Activated naive CD8-positive, alpha-beta T cell treated with anti-CD3 and anti-CD28 coated beads, Interleukin-2, amount 50 U/mL, for 16 hours (primary cell): Measurements from ENCODE around the gene TMEM208.

Source experiments
- DNase-seq: peaks from one replicate; pipeline ENCODE4 v3.0.0-alpha.2; 2020; ENCODE audit warnings: low read depth, low spot score

TMEM208 gene

DNA sequence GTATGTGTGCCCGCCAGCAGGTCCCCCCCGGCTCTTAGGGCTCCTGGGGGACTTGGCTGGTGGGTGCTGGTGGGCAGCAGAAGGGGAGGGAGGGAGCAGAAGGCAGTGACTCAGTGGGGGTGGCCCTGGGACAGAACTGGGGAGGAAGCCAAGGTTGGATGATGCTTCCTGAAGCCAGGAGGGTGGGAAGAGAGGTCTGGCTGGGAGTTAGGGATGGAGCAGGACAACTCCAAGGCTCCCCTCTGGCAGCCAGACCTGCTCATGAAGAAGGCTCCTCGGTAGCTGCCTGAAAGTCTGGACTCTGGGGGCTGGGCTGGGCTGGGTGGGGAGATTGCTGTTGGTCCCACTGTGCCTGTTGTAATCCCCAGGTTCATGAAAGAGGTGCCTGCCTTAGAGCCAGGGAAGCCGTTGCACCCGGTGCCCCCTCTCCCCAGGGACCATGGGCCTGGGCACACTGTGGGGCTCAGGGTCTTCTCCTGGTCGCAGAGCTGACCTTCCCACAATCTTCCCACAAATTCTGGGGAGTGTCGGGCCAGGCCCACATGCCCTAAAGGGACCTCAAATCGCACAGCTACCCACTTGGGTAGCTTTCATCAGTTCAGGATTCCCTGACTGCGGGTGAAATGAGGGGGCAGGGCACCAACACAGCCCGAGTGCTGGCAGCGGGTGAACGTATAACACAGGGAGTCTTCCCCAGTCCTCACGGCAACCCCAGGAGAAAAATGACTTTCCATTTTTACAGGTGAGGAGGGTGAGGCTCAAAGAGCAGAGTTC lies 51.3 kb downstream of the TMEM208 start:
- DNase-seq = no peak
